ENCODE measurements around the gene FAHD2B.
A peak's percentile ranks its signal among the peaks of the same experiment; 100 is the strongest.
"Not testable (repeated sequence)": the region's sequence is repeated elsewhere in the genome, so short reads cannot be mapped to it uniquely, and the experiment has no call there.

The FAHD2B gene, protein sequence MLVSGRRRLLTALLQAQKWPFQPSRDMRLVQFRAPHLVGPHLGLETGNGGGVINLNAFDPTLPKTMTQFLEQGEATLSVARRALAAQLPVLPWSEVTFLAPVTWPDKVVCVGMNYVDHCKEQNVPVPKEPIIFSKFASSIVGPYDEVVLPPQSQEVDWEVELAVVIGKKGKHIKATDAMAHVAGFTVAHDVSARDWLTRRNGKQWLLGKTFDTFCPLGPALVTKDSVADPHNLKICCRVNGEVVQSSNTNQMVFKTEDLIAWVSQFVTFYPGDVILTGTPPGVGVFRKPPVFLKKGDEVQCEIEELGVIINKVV

DNA sequence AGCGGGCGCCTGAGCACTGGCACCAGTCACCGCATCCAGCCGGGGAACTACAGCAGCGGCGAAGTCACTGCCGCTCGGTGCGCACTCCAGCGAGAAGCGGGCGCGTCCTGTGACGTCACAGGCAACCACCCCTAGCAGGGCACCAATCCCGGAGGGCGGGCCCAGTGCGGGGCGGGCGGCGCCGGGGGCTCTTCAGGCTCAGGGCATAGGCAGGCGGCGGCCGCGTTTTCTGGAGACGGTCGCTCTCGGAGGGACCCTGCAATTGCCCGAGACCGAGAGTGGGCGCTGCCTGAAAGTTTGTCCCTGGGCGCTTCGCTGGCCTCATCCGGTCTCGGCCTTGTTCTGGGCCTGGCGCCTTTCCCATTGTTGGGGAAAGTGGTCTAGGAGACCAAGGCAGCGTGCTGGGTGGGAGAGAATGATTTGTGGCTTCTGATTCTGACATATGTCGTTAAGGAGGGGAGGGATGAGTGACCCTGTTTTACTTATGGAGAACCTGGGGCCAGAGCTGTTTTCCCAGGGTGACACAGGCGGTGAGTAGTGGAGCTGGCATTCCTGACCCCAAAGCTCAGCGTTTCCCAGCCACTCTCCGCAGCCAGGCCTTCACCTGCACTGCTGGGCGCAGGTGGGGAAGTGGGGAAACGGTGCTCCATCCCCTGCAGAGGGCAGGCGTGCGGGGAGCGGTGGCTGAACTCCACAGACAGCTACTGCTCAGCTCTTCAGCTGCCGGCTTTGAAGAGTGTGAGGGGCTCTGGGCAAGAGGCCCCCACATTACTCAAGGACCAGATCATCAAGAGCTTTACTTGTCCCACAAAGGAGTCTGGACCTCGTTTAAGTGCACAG is at the start of gene FAHD2B:
Gene FAHD2B (minus strand): TSS at position 111 of the 840 bp plus-strand sequence. CDS start 3,176 bp downstream, outside the sequence.
- peak within 1 kb of the TSS; percentile 39 for H3K4me3 ChIP-seq (ENCODE audit: low read depth, low read length)
- DNase-seq (ENCODE audit: low read depth): peak; percentile 76

DNA sequence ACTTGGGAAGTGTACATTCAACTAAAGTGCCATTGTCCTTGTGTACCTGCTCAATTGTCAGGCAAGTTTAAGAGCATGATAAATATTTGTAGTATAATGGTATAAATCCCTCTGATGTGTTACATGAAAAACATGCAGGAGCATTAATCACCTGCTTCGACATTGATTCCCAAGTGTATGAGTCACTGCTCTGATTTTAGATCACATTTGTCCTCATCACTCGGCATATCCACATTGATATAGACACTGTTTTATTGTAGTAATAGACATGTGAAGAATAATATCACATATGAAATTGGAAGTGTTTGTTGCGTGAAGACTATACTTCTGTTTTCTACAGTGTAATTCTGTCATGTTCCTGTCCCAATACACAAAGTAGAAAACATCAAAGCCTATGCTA is 49.3 kb upstream of the FAHD2B start:
- DNase-seq (ENCODE audit: low read depth); H3K4me3 ChIP-seq (ENCODE audit: low read depth, low read length): not testable (repeated sequence)

DNA sequence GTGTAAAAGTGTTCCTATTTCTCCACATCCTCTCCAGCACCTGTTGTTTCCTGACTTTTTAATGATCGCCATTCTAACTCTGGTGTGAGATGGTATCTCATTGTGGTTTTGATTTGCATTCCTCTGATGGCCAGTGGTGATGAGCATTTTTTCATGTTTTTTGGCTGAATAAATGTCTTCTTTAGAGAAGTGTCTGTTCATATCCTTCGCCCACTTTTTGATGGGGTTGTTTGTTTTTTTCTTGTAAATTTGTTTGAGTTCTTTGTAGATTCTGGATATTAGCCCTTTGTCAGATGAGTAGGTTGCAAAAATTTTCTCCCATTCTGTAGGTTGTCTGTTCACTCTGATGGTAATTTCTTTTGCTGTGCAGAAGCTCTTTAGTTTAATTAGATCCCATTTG is 34.4 kb upstream of the FAHD2B start:
- not testable (repeated sequence) for DNase-seq (ENCODE audit: low read depth); H3K4me3 ChIP-seq (ENCODE audit: low read depth, low read length)

DNA sequence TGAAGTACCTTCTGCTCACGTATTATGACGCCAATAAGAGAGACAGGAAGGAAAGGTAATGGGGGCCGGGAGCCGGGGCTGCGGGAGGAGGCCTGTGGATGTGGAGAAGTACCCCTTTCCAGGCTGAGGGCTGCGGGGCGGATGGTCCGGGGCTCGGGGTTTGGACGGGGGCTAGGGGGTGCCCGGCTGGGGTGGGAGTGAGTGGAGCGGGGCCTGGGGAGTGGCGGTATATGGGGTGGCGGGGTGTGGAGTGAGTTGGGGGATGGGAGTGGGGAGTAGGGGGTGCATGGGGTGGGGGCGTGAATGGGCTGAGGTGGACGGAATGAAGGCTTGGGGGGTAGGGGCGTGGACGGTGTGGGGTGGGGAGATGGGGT is 19.2 kb upstream of the FAHD2B start:
- not testable (repeated sequence) for DNase-seq (ENCODE audit: low read depth)

DNA sequence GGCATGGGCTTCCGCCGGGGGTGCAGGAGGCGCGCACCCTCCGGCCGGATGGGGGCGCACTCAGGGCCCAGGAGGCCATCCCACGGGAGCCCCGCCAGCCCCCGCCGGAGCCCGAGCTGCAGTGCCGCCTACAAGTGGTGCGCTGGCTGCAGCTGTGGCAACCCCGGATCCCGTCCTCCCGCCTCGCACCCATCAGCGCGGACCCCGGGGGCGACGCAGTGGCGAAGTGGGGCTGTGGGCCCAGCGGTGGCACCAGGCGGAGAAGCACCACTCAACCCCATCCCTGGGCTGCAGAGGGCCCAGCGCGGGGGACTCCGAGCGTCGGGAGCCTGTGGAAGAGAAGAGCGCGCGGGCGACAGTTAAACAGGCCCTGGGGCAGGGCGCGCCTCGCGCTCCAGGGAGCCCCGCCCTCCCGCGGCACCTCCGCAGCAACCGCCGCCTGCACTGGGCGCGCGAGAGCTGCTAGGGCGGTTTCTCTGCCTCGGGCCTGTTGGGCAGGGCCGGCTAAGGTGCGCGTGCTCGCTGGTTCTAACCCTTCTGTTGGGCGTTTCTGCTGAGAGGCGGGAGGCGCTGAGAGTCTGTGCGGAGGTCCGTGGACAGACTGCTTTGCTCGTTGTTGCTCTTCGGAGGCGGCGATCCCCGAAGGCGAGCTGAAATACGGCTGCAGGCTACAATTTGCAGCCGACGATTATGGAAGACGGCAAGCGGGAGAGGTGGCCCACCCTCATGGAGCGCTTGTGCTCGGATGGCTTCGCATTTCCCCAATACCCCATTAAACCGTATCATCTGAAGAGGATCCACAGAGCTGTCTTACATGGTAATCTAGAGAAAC is 18.6 kb upstream of the FAHD2B start, which contains the start of gene ANKRD36:
Gene ANKRD36 (plus strand): TSS at position 104 of the 832 bp plus-strand sequence. CDS start 587 bp downstream, at position 691.
- peak; percentile 93 for DNase-seq (ENCODE audit: low read depth)
- TF ChIP-seq, protein P1, sequence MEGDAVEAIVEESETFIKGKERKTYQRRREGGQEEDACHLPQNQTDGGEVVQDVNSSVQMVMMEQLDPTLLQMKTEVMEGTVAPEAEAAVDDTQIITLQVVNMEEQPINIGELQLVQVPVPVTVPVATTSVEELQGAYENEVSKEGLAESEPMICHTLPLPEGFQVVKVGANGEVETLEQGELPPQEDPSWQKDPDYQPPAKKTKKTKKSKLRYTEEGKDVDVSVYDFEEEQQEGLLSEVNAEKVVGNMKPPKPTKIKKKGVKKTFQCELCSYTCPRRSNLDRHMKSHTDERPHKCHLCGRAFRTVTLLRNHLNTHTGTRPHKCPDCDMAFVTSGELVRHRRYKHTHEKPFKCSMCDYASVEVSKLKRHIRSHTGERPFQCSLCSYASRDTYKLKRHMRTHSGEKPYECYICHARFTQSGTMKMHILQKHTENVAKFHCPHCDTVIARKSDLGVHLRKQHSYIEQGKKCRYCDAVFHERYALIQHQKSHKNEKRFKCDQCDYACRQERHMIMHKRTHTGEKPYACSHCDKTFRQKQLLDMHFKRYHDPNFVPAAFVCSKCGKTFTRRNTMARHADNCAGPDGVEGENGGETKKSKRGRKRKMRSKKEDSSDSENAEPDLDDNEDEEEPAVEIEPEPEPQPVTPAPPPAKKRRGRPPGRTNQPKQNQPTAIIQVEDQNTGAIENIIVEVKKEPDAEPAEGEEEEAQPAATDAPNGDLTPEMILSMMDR (IDR thresholded peaks at IDR 0.05; ENCODE audit: insufficient read depth, low read depth, low read length, missing control alignments): peak; percentile 60
- H3K4me3 ChIP-seq (ENCODE audit: low read depth, low read length): peak within 1 kb of the TSS; percentile 76

More for the DNA sequence above, 19.2 kb upstream of the FAHD2B start:
- peak overlapping the region; percentile 73 for H3K4me3 ChIP-seq (ENCODE audit: low read depth, low read length)

DNA sequence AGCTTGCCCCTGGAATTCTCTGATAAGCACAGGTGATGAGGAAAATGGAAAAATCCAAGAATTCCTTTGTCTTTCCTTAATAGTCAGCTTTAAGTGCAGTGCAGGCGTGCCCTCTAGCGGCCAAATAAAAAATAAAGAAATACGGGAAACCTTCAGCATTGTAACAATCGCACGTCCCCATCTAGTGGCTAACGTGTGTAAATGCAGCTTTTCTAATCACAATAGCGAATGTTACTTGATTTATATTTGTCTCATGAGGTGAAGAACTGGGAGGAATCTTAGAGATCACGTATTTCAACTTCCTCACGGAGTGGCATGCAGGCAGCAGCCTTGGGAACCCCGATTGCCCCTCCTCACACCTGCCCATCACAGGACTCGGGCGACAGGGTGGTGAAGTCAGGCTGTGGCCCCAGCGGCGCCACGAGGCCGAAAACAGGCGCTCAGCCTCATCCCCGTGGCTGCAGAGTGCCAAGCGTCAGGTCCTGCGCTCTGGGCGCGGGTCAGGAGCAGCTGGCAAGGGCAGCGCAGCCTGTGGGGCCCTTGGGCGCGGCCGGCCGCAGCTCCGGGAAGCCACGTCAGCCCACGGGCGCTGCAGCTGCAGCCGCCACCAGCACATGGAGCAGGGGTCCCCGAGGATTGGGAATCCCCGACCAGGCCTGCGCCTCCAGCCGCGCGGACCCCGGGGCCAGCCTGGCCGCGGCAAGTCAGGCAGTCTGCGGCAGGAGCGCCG is 17.8 kb upstream of the FAHD2B start:
- peak; percentile 57 for DNase-seq (ENCODE audit: low read depth)
- TF ChIP-seq, protein P1 (IDR thresholded peaks at IDR 0.05; ENCODE audit: insufficient read depth, low read depth, low read length, missing control alignments): peak; percentile 54
- peak overlapping the region; percentile 76 for H3K4me3 ChIP-seq (ENCODE audit: low read depth, low read length)

DNA sequence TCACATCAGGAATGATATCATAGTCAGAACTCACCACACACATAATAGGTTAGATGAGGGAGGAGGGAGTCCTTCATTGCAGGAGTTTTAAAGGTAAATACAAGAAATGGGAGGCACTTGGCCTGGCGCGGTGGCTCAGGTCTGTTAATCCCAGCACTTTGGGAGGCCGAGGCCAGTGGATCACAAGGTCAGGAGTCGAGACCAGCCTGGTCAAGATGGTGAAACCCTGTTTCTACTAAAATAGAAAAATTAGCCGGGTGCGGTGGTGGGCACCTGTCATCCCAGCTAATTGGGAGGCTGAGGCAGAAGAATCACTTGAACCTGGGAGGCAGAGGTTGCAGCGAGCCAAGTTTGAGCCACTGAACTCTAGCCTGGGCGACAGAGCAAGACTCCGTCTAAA is 16.6 kb upstream of the FAHD2B start:
- not testable (repeated sequence) for H3K4me3 ChIP-seq (ENCODE audit: low read depth, low read length); DNase-seq (ENCODE audit: low read depth)

DNA sequence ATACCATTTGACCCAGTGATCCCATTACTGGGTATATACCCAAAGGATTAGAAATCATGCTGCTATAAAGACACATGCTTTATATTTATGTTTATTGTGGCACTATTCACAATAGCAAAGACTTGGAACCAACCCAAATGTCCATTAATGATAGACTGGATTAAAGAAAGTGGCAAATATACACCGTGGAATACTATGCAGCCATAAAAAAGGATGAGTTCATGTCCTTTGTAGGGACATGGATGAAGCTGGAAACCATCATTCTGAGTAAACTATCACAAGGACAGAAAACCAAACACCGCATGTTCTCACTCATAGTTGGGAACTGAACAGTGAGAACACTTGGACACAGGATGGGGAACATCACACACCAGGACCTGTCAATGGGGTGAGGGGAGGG is 12.2 kb upstream of the FAHD2B start:
- DNase-seq (ENCODE audit: low read depth): not testable (repeated sequence)

DNA sequence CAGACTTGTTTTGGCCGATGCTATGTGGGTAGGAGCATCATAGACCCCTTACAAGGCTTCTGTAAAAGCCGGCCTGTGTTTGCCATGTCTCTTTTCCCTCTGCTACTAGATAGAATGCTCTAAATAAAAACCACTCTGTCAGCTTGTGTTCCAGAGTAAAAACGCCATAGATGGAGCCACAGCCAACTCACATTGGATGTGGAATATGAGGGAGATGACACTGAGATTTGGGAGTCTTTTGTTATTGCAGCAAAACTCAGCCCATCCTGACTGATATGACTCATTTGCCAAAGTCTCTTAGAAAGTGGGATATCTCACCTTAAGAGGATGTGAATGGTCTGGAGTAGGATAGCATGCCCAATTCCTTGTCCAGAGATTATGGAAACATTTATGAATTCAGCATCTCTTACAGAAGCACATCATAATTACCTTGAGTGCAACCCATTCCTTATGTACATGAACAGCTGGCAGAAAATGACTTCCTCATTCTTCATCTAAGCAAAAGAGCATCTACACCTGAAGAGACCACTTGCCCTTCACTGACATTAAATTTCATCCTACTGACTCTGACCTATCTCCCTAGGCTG is 4.2 kb upstream of the FAHD2B start:
- H3K4me3 ChIP-seq (ENCODE audit: low read depth, low read length); DNase-seq (ENCODE audit: low read depth): not testable (repeated sequence)

More for the DNA sequence above, 12.2 kb upstream of the FAHD2B start:
- H3K4me3 ChIP-seq (ENCODE audit: low read depth, low read length): not testable (repeated sequence)

DNA sequence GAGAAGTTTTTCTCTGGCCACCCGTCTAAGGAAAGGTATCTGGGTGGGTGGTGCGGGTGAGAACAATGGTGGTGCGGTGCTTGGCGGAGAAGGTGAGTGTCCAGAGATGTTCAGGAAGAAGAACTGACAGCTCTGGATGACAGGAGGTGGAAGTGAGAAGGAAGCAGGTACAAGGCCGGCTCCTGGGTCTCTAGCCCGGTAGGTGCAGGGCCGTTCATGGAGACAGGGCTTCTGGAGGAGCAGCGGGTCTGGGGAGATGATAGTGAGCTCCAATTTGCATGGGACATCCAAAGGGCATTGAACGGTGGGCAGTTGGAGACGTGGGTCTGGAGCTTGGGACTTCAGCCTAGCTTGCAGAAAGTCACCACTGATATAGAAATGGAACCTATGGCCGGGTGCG is 979 bp upstream of the FAHD2B start:
- TF ChIP-seq, protein P1 (IDR thresholded peaks at IDR 0.05; ENCODE audit: insufficient read depth, low read depth, low read length, missing control alignments): no peak
- H3K4me3 ChIP-seq (ENCODE audit: low read depth, low read length): no peak overlapping the region
- no peak for DNase-seq (ENCODE audit: low read depth)

DNA sequence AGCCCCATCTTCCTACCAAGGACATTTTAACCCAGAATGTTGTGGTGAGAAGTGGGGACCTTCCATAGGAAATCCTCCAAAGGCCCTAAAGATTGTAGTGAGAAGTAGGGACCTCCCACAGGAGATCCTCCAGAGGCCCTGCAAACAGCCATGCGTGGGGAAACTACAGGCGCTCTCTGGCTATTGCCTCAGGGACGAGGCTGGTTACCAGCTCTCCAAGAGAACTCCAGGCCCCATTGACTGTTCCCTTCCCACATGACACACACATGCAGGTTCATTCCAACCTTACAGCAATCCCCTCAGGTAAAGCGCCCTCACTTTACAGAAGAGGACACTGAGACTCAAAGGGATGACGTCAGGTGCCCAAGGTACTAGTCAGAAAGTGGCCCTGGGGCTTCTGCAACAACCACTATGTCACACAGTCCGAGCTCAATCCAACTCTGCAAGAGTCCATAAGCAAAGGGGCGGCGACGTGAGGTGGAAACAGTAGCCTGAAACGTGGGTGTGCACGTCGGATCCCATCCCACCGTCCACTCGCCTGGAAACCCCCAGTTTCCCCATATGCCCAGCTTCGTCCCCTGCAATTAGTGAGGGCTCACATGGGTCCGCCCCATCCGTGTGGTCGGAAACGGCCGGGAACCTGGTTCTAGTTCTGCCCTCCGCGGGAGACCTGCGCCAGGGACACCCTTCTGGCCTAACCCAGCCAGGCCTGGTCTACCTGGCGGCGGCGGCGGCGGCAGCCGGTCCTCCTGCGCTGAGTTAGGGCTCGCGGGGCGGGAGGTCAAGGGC is 505 bp downstream of the FAHD2B start:
- DNase-seq (ENCODE audit: low read depth): not testable (repeated sequence)
- H3K4me3 ChIP-seq (ENCODE audit: low read depth, low read length): peak overlapping the region; percentile 39

DNA sequence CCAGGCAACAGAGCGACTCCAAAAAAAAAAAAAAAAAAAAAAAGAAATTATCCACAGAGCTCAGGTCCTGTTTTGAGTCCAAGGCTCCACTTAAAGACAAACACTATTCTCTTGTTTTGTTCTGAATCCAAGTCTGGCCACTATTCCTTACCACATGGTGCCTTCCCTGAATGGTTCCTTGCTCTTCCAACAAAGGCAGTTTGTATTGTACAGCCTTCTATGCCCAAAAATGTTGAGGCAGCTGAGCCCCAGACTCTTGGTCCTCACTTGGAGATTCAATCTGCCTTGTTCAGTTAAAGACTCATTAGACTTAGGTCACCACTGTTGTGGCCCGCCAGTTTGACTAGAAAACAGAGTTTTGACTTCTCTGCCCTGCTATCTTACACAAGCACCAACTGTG is 1.7 kb downstream of the FAHD2B start:
- not testable (repeated sequence) for H3K4me3 ChIP-seq (ENCODE audit: low read depth, low read length); DNase-seq (ENCODE audit: low read depth)

DNA sequence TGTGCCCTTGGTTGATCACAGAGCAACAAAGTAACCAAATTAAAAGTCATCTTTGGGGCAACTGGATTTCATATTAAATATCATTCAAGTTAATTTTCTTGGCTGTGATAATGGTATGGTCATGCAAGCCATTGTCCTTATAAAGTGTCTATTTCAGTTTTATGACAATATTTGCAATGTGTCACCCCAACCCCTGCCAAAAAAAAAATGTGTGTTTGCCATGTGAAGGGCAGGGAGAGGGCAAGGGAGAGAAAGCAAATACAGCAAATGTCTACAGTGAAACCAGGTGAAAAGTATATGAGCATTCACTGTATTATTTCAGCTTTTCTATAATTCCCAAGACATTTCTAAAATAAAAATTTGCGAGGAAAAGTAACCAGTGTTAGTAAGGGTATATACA is 6.0 kb downstream of the FAHD2B start:
- not testable (repeated sequence) for DNase-seq (ENCODE audit: low read depth); H3K4me3 ChIP-seq (ENCODE audit: low read depth, low read length)

All from GM12865 (cell line).